NCI-H526 (cell line): ENCODE results near the gene NT5C1B.

Experiments used
- DNase-seq, 2 experiments: peaks; one replicate each; lab custom pipeline; 2025; lab: John Stamatoyannopoulos, UW

NT5C1B gene

DNA sequence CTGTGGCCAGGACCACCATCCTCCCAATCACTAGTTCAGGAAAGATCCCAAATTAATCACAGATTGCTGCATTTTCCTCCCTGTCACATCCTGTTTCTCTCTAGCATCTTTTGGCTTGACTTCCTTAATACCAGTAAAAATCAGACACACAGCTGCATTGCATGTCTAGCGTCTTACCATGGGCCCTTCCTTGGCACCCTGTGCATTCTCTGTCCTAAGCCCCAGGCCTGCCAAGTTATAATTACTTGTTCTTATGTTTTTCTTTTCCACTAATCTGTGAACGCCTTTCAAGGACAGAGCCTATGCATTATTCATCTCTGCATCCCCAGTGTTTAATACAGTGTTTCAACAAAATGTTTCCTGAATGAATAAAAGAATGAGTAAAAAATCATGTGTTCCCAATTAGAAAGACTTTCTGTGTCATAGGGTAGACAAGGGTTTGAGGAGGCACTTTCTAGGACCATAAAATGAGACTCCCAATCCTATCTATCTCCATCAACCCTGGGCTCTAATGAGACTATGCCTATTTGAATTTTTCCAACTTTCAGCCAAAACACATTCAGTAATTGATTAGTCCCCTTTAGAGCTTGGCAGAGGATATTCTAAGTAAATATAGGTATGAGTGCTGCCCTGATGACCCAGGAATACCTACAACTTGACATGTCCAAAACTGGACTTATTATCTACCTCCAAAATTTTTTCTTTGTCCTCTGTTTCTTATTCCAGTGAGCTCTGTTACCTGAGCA, 10.3 kb upstream of the NT5C1B start:
- no peak for DNase-seq

DNA sequence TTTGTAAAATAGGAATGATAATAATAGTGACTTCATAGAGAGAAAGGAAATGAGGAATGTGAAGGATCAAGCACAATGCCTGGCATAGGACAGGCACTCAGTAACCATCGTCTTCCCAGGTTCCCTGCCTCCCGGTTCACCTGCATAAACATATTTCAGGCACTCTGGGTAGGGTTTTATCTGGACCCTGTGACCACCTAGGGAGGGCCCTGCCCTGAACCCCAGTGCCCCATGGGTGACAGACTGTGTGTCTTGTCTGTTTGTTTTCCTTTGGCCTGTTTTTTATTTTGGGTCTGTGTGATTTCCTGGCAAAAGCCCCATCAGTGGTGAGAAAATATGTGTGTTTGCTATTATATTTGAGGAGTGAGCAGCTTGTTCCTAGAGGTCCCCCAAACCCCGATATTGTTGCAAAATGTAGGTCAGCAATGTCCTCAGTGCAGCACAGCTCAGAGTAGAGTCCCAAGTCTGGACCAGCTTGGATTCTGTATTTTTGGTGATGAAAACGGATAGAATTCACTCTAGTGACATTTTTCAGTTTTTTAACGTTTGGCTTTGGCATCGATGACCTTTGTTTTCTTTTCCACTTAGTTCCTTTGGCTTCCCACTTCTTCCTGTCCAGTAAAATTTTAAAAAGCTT, 9.6 kb upstream of the NT5C1B start:
- DNase-seq, result no peak

DNA sequence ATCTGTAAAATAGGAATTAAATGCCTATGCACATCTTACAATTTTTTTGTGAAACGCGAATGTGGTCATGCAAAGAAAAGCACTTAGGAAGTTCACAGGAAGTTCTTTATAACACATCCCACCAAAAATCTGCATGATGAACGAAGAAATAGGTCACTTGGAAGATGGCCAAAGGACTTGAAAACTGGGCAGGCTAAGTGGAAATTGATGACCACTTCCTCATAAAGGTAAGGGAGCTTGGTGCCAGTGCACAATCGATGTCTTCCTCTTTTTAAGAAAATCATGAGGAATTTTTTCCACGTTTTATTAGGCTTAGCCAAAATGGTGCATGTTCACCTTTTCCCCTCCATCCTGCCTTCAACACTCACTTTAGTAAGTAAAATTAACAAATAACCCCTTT, 8.2 kb upstream of the NT5C1B start:
- no peak for DNase-seq

DNA sequence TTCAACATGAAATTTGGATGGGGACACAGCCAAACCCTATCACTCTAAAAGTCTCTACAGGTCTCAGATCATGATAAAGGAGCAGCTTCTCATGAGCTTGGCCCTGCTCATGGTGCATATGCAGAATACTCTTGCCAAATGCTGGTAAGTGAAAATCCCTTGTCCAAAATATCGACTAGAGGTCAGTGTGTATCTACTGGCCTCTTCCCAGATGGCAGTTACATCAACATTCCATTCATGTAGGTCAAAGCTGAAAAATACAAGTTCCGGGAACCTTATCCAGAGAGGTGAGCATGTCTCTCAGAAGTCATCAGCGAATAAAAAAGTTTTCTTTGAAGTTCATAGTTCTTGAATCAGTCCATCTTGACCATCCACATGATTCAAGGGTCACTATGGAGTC, 7.6 kb upstream of the NT5C1B start:
- DNase-seq, result no peak

DNA sequence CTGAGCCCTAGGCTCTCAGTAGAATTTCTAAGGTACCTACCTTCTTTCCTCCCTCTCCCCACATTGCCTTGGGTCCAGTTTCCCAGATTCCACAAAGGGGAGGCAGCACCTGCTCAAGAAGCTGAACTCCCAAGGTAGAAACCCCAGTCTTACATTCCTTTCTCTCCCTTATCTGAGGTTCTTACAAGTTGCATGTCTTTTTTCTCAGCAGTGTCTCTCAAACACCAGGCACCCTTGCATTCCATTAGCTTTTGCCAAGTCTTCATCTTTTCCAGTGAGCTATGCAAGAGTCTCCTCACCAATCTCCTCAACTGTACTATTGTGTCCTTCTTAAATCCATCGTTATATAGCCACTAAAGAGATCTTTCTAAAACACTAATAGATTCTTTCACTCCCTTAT, 4.1 kb upstream of the NT5C1B start:
- no peak for DNase-seq

DNA sequence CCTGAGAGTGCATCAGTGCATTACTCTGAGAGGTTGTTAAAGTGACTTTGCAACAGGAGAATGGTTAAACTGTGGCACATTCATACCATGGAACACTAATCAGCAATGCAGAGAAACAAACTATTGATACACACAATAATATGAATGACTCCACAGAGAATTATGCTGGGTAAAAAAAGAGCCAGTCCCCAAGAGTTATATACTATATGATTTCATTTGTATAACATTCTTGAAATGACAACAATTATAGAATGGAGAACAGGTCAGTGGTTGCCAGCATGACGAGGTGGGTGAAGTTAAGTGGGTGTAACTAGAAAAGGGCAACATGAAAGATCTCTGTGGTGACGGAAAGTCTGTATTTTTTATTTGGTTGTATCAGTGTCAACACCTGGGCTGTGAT, 3.0 kb upstream of the NT5C1B start:
- DNase-seq, result no peak

DNA sequence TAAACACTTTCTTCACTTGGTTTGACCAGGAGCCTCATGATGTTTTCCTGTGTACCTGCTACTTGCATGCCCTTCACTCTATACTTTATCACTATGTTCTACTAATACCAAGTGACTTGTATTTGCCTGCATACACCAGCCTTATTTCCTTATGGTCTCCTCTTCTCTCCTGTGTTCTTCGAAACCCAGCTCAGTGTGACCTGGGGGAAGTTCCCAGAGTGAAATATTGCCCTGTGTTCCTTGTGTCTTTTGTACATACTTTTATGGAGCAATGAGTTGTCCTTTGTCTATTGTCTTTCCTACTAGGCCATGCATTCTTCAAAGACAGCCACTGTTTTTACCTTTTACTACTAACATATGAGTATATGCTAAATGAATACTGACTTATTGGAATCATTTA, 567 bp downstream of the NT5C1B start:
- no peak for DNase-seq

DNA sequence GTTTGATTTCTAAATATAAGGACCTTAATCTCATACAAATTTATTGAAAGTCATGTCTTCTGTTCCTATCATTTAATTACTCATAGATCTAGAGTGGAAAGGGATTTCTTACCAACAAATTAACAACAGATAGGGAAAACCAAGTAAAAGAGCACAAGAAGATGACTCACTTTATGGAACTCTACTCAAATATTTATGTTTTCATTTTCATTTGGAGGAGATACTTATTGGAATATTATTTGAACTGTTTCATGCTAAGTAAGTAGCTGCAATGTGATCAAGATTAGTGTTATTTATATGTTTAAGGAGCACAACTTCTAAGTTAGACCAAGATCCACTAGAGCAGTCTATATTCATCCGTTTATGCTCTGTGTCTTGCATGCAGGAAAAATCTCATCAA, 1.3 kb downstream of the NT5C1B start:
- DNase-seq, result no peak

DNA sequence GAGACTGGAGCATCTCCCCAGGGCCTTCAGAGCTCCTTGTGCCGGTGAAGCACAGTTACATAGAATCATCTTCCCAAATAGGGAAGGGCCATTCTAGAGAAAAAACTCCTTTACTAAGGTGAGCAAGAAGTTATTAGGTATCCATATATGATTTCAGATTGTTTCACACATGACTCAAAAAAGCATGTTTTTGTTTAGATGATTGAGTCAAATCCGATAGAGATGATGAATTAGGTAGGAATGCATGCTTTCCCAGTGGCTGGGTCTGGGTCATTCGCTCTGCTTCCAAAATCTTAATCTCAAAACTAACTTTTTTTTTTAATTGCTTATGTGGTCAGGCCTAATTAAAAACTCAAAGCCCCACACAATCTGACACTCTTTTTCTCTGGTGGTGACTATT, 3.8 kb downstream of the NT5C1B start:
- DNase-seq, result no peak

DNA sequence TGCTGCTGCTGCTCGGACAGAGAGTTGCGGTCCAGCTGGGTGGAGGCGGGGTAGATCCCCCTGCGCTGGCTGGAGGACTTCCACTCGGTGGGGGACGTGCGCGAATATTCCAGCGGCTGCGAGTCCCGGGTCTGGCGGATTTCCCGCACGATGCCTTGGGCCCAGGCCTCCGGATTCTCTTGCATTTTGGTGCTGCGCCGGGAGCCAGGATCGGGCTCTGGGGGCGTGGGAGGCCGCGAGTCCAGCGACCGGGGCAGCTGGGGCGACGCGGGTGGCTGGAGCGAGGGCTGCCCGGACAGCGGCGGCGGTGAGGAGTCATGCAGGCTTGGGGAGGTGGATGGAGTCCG, 4.8 kb downstream of the NT5C1B start:
- no peak for DNase-seq

DNA sequence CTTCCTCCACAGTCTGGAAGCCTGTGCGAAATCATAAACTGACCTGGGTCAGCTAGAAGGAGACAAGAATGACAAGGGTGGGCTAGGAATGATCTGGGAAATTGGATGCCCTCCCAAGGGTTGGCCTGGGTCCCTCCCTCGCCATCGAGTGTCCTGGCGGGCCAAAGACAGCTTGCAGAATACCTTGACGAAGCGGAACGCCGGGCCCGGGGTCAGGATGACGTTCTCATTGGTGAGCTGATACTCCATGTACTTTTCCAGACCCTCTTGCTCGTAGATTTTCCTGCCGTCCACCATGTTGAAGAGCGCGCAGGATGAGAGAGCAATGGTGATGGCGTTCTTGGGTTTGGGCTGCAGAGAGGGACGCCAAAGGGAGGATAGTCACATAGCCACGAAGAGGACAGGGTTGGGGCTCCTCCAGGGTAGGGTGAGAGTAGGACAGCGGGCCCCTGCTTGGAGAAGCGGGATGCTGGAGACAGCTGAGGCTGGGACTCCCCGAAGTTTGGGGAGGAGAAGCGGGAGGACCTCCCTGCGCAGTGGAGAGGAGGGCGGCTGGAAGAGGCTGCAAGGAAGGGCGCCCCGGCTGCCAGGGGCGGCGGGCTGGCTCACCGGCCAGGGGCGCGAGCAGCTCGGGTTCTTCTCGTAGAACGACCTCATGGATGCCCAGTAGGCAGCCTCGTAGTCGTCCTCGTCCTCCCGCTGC, 5.3 kb downstream of the NT5C1B start:
- DNase-seq, result no peak

DNA sequence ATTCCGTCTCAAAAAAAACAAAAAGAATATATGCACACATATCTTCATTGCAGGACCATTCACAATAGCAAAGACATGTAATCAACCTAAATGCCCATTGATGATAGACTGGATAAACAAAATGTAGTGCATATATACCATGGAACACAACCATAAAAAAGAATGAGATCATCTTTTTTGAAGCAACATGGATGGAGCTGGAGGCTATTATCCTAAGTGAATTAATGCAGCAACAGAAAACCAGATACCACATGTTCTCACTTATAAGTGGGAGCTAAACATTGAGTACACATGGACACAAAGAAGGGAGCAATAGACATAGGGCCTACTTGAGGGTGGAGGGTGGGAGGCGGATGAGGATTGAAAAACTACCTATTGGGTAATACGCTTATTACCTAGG, 8.8 kb downstream of the NT5C1B start:
- no peak for DNase-seq

DNA sequence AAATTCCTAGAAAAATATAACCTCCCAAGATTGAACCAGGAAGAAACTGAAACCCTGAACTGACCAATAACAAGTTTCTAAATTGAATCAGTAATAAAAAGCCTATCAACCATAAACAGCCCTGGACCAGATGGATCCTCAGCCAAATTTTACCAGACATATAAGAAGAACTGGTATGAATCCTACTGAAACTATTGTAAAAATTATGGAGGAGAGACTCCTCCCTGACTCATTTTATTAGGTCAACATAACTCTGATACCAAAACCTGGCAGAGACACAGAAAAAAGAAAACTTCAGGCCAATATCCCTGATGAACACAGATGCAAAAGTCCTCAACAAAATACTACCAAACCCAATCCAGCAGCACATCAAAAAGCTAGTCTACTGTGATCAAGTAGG, 11.3 kb downstream of the NT5C1B start:
- DNase-seq, result no peak

DNA sequence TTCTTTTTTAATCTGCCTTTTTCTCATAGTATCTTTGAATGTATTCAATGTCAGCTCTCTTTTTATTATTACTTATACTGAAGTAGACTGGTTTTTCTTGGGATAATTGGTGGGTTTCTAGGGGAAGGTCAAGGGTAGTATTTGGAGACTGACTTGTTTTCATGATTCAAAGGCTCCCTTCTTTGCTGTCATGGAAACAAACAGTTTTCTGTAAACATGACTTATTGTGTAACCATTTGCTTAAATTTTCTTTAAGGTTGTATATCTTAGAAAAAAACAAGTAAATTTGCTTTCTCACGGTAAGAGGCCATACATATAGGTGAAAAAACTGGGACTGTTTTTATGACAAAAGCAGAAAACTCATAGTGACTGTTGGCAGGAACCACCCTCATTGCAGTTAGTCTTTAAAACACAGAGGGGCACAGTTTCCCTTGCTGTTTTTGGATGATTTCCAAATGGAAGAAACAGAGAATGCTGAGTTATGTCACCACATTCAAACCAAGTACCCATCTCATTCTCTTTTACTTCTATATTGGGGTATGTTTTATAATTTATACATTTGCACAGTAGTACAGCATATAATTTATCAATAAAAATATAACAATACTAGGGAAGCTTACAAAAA, 23.1 kb downstream of the NT5C1B start:
- DNase-seq, result no peak

DNA sequence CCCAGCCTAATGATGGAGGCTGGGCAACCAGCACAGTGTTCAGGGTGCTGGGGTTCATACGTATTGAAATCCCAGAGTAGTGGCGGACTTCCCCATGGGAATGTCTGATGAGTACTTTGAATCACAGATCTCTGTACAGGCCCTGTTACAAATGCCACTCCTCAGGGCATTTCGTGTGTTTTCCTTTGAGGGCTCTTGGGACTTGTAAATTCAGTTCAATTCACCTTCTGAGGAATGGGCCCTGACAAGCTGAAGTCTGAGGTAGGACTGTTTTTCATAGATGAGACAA, 28.6 kb downstream of the NT5C1B start:
- no peak for DNase-seq

DNA sequence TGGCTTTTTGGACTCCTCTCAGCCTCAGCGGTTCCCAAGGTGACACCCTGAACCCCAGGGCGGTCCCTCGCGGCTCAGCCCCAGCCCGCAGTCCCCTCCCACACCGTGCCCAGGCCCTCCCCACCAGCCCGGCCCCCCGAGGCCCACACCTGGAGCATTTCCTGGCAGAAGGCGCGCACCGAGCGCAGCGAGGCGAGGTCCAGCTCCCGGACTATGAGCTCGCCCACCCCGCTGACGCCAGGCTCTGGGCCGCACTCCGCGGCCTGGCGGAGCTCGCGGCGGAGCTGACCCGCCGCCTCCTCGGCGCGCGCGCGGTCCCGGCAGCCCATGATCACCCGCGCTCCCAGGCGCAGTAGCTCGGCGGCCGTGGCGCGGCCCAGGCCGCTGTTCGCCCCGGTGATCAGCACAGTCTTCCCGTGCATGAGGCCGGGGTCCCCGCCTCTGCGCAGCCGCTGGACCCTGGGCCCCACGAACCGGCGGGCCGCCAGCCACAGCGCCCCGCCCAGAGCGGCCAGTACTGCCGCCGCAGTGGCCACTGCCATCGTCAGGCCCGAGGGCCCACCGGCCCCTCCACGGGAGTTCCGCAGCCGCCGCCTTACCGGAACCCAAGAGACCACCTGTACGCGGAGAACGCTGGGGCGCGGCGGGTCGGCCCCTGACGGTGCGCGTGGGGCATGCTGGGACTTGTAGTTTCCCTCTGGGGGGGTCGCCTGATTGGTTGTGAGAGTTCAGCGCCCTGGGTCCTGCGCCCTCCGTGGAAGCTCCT, 29.2 kb downstream of the NT5C1B start, which contains the start of gene RDH14:
TSS of gene RDH14 (minus strand) at position 623 of the 766 bp plus-strand sequence. CDS start at position 542, 81 bp downstream.
- peak; percentile 85 to 93 for DNase-seq

DNA sequence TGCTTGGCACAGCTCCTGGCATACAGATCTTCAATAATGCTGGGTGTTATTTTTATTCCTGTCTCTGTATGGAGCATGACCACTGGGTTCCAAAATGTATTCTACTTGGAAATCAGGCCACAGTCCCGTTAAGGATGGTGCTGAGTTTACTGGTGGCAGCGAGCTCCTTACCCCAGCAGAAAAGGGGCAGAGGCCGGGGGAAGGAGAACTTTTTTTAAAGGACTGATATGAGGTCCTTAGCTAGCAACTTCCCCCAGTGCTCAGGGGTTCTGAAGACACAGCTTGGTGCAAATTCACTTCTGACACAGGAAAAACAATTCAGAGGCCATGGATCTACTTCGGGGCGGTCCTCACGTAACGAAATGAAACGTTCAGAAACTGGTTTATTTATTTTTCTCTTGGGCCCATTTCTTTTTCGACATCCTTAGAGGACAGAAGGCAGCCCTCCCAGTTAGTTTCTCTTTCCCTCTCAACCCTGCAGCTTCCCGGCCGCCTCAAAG, 29.8 kb downstream of the NT5C1B start:
- no peak for DNase-seq

DNA sequence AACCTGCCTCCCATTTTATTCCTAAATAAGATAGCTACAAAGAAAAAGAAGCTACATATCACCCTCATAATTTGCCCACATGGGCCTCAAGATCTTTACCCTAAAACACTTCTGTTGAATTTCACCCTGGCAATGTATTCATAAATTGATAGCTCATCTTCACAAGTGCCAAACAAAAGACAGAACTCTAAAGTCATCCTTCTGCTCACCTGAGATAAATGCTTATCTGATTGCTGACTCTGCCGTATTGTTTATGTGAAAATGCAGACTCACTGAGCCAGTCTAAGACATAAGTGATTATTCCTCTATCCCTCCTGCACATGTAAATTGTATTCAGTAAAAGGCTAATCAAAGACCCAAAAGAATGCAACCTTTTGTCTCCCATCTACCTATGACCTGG, 30.9 kb downstream of the NT5C1B start:
- no peak for DNase-seq

DNA sequence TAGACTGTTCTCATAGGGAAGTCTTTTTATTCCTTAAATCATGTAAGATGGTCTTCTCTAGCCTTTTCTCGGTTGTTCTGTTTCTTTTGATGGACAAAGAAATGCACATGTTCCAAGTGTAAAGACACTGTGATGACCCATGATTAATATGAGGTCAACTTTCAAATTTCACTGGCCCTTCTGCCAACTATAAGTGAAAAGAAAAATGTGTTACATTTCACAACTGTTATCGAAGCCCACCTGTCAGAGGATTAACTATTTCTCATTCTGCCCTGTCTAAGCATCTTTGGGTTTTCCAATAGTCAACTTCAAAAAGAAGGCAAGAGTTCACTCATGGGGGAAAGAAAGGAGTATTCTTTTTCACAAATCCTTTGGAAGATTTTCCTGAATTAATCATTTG, 32.2 kb downstream of the NT5C1B start:
- DNase-seq, result no peak

DNA sequence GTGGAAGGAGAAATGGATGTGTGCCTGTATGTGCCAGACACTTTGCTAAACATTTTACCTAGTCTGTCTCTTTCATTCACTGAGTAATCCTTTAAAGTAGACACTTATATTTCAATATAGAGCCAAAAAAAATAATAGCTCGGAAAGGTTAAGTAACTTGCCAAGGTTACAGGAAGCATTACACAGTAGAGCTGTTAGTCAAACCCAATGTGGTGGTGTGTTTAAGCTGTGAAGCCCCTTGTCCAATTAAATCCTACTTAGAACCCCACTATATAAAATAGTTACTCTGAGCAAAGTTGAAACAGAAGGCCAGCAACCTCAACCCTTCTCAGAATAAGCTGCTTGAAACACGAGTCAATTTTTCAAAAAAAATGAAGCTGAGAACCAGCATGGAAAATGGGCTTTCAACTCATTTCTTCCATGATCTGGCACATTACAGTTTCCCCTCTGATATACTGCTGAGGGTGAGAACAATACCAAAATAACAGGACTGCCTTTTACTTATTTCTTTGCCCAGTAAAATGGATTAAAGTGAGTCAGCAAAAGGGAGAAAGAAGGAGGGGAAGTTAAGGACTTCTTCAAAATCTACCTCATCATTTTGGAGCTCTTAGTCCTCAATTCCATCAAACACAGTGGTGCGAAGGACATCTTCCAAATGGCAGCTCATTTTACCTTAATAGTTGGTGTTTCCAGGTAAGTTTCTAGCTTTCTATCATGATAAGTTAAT, 36.9 kb downstream of the NT5C1B start:
- no peak for DNase-seq

DNA sequence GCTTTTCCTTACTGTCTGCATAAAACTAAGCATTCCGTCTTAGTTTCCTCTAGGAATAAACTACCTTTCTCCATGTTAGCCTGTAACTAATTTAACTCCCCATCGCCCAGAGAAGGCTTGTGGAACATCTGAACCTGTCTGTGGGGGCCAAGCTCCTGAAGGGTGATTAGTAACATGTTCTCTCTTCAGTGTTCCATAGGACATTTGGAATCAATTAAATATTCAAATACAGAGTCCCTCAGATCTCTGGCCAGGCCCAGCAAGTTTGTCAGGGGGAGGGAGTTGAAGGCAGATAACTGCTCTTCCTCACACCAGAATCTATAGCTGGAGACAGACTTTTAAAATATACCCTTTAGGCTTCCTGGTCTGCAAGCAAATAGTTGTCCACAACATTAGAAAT, 37.7 kb downstream of the NT5C1B start:
- DNase-seq, result no peak

DNA sequence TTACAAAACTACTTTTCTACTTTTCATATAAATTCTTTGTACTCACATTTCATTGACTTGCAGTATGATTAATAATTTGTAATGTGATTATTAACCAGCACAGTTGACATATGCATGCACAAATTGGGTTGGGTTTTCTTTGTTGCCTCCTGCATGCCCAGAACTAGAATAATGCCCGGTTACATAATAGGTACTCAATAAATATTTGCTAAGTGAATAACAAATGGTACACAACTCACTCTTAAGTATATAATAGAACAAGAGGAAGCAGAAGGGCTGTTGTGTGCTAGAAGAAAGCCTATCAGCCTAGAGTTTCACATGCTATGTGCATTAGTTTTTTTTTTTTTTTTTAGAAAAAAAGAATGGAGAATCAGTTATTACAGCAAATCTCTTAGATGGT, 38.2 kb downstream of the NT5C1B start:
- no peak for DNase-seq
